Measurements from ENCODE around the gene EML4.

DNA sequence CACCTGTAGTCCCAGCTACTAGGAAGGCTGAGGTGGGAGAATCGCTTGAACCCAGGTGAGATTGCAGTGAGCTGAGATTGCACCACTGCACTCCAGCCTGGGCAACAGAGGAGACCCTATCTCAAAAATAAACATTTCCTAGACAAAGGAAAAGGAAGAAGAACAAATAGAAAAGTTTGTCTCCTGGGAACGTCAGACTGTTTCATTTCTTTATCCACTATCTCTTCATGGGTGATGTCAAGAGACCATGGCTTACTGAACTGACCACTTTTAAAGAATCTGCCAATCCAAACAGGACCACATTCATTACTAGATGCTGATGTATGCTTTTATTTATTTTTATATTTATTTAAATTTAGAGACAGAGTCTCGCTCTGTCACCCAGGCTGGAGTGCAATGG, 165.1 kb downstream of the EML4 start:
- TF ChIP-seq, protein P1, sequence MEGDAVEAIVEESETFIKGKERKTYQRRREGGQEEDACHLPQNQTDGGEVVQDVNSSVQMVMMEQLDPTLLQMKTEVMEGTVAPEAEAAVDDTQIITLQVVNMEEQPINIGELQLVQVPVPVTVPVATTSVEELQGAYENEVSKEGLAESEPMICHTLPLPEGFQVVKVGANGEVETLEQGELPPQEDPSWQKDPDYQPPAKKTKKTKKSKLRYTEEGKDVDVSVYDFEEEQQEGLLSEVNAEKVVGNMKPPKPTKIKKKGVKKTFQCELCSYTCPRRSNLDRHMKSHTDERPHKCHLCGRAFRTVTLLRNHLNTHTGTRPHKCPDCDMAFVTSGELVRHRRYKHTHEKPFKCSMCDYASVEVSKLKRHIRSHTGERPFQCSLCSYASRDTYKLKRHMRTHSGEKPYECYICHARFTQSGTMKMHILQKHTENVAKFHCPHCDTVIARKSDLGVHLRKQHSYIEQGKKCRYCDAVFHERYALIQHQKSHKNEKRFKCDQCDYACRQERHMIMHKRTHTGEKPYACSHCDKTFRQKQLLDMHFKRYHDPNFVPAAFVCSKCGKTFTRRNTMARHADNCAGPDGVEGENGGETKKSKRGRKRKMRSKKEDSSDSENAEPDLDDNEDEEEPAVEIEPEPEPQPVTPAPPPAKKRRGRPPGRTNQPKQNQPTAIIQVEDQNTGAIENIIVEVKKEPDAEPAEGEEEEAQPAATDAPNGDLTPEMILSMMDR (IDR thresholded peaks at IDR 0.05) = no peak
- no peak for TF ChIP-seq POLR2A (IDR thresholded peaks at IDR 0.05)
